HepG2 (cell line): ENCODE measurements around the gene LRRC42. TPM values are rescaled to one million over a fixed set of nuclear protein-coding genes. Genes with fewer than 3 reads are reported as not detected.

ENCODE experiments used
- CREB1 ChIP-seq, 2 experiments: fragments of 450-650 bp in 1 of 2; IDR thresholded peaks; 2 replicates each; pipeline ENCODE4 v1.6.1; 2016 to 2017; ENCODE audit warnings: control low read depth in 1 of 2, mild to moderate bottlenecking in 1 of 2, missing compliant biosample characterization in 1 of 2, missing genetic modification characterization in 1 of 2
- EP300 ChIP-seq, 3 experiments: sonication (generic) in 1 of 3; formaldehyde crosslinking in 1 of 3; IDR thresholded peaks; 2 replicates each; pipeline versions ENCODE4 v1.5.1 to v1.6.1; 2011 to 2020; ENCODE audit warnings: low read depth in 2 of 3, low read length in 2 of 3, borderline replicate concordance in 1 of 3, improper control_type of control experiment in 1 of 3, mild to moderate bottlenecking in 1 of 3, missing genetic modification reagents in 1 of 3, moderate library complexity in 1 of 3
- FOXA3 ChIP-seq: IDR thresholded peaks from 2 replicates; pipeline ENCODE4 v1.6.1; 2016; ENCODE audit warnings: missing genetic modification reagents, missing compliant biosample characterization
- HMG20A ChIP-seq: IDR thresholded peaks from 2 replicates; pipeline ENCODE4 v1.6.1; 2016; ENCODE audit warnings: borderline replicate concordance
- HOXA3 ChIP-seq: sonication (generic); formaldehyde crosslinking; IDR thresholded peaks from 2 replicates; pipeline ENCODE4 v1.5.0; 2020; ENCODE audit warnings: missing genetic modification reagents
- MIXL1 ChIP-seq: IDR thresholded peaks from 2 replicates; pipeline ENCODE4 v1.6.1; 2016
- NCOA2 ChIP-seq: sonication (generic); formaldehyde crosslinking; IDR thresholded peaks from 2 replicates; pipeline ENCODE4 v1.8.0; 2022; ENCODE audit warnings: inconsistent platforms
- PHF5A ChIP-seq: IDR thresholded peaks from one replicate; pipeline ENCODE4 v1.6.1; 2018; ENCODE audit warnings: low read depth, missing genetic modification reagents; ENCODE audit not compliant: unreplicated experiment
- REPIN1 ChIP-seq: sonication (generic); formaldehyde crosslinking; IDR thresholded peaks from 2 replicates; pipeline ENCODE4 v1.8.0; 2022; ENCODE audit warnings: missing genetic modification reagents, low read depth, mild to moderate bottlenecking, borderline replicate concordance
- RXRB ChIP-seq: IDR thresholded peaks from 2 replicates; pipeline ENCODE4 v1.6.1; 2016; ENCODE audit warnings: borderline replicate concordance, missing genetic modification reagents, missing compliant biosample characterization
- SETDB1 ChIP-seq: sonication (generic); formaldehyde crosslinking; IDR thresholded peaks from 2 replicates; pipeline ENCODE4 v1.5.1; 2020; ENCODE audit warnings: missing genetic modification reagents, mild to moderate bottlenecking, borderline replicate concordance
- SMARCE1 ChIP-seq: fragments of 450-650 bp; IDR thresholded peaks from 2 replicates; pipeline ENCODE4 v1.6.1; 2017; ENCODE audit warnings: borderline replicate concordance
- SOX5 ChIP-seq: IDR thresholded peaks from 2 replicates; pipeline ENCODE4 v1.6.1; 2016; ENCODE audit warnings: borderline replicate concordance
- SOX6 ChIP-seq, 2 experiments: fragments of 450-650 bp in 1 of 2; sonication (generic) in 1 of 2; formaldehyde crosslinking in 1 of 2; IDR thresholded peaks; 2 replicates each; pipeline versions ENCODE4 v1.4.0 to v1.6.1; 2017 to 2020; ENCODE audit warnings: antibody characterized with exemption in 1 of 2, mild to moderate bottlenecking in 1 of 2, missing genetic modification reagents in 1 of 2
- SYNCRIP ChIP-seq: fragments of 200-400 bp; formaldehyde crosslinking; IDR thresholded peaks from 2 replicates; pipeline ENCODE4 v1.6.1; 2018; ENCODE audit warnings: mild to moderate bottlenecking, low read depth, low read length; ENCODE audit not compliant: insufficient read depth
- TBX2 ChIP-seq: sonication (generic); formaldehyde crosslinking; IDR thresholded peaks from 2 replicates; pipeline ENCODE4 v1.5.0; 2020; ENCODE audit warnings: missing genetic modification reagents, mild to moderate bottlenecking, borderline replicate concordance
- ZBTB7B ChIP-seq: sonication (generic); formaldehyde crosslinking; IDR thresholded peaks from 2 replicates; pipeline ENCODE4 v1.4.0; 2020; ENCODE audit warnings: missing genetic modification reagents
- ZNF205 ChIP-seq: IDR thresholded peaks from 2 replicates; pipeline ENCODE4 v1.6.1; 2018; ENCODE audit warnings: missing biosample characterization, missing genetic modification reagents
- ZNF460 ChIP-seq: sonication (generic); formaldehyde crosslinking; IDR thresholded peaks from 2 replicates; pipeline ENCODE4 v1.5.1; 2020; ENCODE audit warnings: missing genetic modification reagents, mild to moderate bottlenecking, borderline replicate concordance
- ZNF570 ChIP-seq: sonication (generic); formaldehyde crosslinking; IDR thresholded peaks from 2 replicates; pipeline ENCODE4 v1.4.0; 2020; ENCODE audit warnings: mild to moderate bottlenecking, missing genetic modification reagents, borderline replicate concordance
- ZNF589 ChIP-seq: sonication (generic); formaldehyde crosslinking; conservative IDR thresholded peaks from 2 replicates; pipeline ENCODE4 v1.8.0; 2022; ENCODE audit warnings: mild to moderate bottlenecking, moderate library complexity, missing genetic modification reagents
- ZNF883 ChIP-seq: sonication (generic); formaldehyde crosslinking; IDR thresholded peaks from 2 replicates; pipeline ENCODE4 v1.5.1; 2020; ENCODE audit warnings: mild to moderate bottlenecking, missing genetic modification reagents; ENCODE audit errors: not compliant biosample characterization
- polyA plus RNA-seq, 8 experiments: library from polyadenylated mRNA; depleted of rRNA in 3 of 8; stranded (reverse) in 7 of 8; unstranded in 1 of 8; fragments of >200 nt; fragmentation: Illumina TruSeq in 4 of 8; extraction: Trizol in 4 of 8; gene quantifications; 2 replicates each; pipeline versions ENCODE4 v1.2.1 to v1.2.3, GENCODE V29; 2011 to 2016; ENCODE audit warnings: low read depth in 4 of 8, missing spikeins in 1 of 8, mixed read lengths in 1 of 8; ENCODE audit not compliant: insufficient read depth in 1 of 8
- total RNA-seq, 5 experiments: library from RNA; depleted of rRNA; stranded (reverse); fragments of >200 nt; fragmentation: Illumina TruSeq; extraction: Trizol; gene quantifications; 2 replicates each; pipeline ENCODE4 v1.2.3, GENCODE V29; 2016; ENCODE audit warnings: low read depth in 1 of 5
- TF ChIP-seq, protein P1 (sequence below): sonication (generic); formaldehyde crosslinking; IDR thresholded peaks from 2 replicates; pipeline ENCODE4 v1.8.1; 2022; ENCODE audit warnings: mild to moderate bottlenecking, missing genetic modification reagents
- TF ChIP-seq, protein P2 (sequence below): IDR thresholded peaks from 2 replicates; pipeline ENCODE4 v1.4.0; 2020; ENCODE audit warnings: mild to moderate bottlenecking, missing genetic modification reagents

Gene LRRC42
- total and polyA plus RNA-seq, 2 of the 13 experiments (the other 11 are each of a cell fraction or from before 2014, with no cell fraction given) = 30.6 to 43.6 TPM

DNA sequence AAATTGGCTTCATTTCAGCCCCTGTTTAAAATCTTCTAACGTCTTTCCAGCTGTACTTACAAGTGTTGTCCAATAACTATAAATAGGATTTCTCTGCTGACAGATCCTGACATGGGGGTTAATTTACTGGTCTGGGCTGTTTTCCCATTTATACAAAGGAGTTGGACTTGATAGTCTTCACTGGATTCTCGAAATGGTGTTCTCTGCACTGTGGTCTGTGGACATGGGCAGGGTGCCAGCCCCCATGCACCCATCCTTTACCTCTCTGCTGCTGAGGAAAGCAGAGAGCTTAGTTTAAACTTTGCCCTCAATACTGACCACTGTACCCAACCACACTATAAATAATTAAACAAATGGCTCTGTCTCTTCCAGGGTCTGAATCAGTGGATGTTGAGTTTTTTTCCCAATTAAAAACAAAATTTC is 46.9 kb upstream of the LRRC42 start (continued):
- TF ChIP-seq EP300 (IDR thresholded peaks at IDR 0.05; ENCODE audit: low read depth in 2 of 2, low read length in 2 of 2) = peak in 1 of 2 experiments; percentile 70; a peak in 1 of 4 replicates
- TF ChIP-seq EP300 (CRISPR knock-in tag; IDR thresholded peaks at IDR 0.05; ENCODE audit: borderline replicate concordance) = no peak
- no peak for TF ChIP-seq ZNF883 (CRISPR knock-in tag)
- no peak for TF ChIP-seq CREB1 (IDR thresholded peaks at IDR 0.05)
- TF ChIP-seq CREB1 (CRISPR knock-in tag; IDR thresholded peaks at IDR 0.05) = peak; percentile 24; the same call in 1 of the 2 replicates
- no peak for TF ChIP-seq SETDB1
- peak; percentile 67; the same call in 1 of the 2 replicates for TF ChIP-seq MIXL1 (CRISPR knock-in tag)
- TF ChIP-seq ZNF205 (CRISPR knock-in tag) = peak; percentile 92
- TF ChIP-seq SOX6 (IDR thresholded peaks at IDR 0.05) = no peak
- TF ChIP-seq SOX6 (CRISPR knock-in tag; IDR thresholded peaks at IDR 0.05) = peak; percentile 30; the same call in 1 of the 2 replicates
- TF ChIP-seq ZNF589 = peak; percentile 37; the same call in 1 of the 2 replicates
- TF ChIP-seq SOX5 = peak; percentile 48; the same call in 1 of the 2 replicates
- TF ChIP-seq HOXA3 (CRISPR knock-in tag) = peak; percentile 57
- TF ChIP-seq NCOA2 (CRISPR knock-in tag) = 0 out of 2 replicates have a peak, but pooled peaks have one; percentile 47
- 0 out of 2 replicates have a peak, but pooled peaks have one; percentile 41 for TF ChIP-seq REPIN1
- TF ChIP-seq, protein P1, sequence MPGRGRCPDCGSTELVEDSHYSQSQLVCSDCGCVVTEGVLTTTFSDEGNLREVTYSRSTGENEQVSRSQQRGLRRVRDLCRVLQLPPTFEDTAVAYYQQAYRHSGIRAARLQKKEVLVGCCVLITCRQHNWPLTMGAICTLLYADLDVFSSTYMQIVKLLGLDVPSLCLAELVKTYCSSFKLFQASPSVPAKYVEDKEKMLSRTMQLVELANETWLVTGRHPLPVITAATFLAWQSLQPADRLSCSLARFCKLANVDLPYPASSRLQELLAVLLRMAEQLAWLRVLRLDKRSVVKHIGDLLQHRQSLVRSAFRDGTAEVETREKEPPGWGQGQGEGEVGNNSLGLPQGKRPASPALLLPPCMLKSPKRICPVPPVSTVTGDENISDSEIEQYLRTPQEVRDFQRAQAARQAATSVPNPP (CRISPR knock-in tag) = no peak
- peak; percentile 46; the same call in 1 of the 2 replicates for TF ChIP-seq TBX2 (CRISPR knock-in tag)
- peak; percentile 39; the same call in 1 of the 2 replicates for TF ChIP-seq ZBTB7B
- TF ChIP-seq, protein P2, sequence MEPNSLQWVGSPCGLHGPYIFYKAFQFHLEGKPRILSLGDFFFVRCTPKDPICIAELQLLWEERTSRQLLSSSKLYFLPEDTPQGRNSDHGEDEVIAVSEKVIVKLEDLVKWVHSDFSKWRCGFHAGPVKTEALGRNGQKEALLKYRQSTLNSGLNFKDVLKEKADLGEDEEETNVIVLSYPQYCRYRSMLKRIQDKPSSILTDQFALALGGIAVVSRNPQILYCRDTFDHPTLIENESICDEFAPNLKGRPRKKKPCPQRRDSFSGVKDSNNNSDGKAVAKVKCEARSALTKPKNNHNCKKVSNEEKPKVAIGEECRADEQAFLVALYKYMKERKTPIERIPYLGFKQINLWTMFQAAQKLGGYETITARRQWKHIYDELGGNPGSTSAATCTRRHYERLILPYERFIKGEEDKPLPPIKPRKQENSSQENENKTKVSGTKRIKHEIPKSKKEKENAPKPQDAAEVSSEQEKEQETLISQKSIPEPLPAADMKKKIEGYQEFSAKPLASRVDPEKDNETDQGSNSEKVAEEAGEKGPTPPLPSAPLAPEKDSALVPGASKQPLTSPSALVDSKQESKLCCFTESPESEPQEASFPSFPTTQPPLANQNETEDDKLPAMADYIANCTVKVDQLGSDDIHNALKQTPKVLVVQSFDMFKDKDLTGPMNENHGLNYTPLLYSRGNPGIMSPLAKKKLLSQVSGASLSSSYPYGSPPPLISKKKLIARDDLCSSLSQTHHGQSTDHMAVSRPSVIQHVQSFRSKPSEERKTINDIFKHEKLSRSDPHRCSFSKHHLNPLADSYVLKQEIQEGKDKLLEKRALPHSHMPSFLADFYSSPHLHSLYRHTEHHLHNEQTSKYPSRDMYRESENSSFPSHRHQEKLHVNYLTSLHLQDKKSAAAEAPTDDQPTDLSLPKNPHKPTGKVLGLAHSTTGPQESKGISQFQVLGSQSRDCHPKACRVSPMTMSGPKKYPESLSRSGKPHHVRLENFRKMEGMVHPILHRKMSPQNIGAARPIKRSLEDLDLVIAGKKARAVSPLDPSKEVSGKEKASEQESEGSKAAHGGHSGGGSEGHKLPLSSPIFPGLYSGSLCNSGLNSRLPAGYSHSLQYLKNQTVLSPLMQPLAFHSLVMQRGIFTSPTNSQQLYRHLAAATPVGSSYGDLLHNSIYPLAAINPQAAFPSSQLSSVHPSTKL (CRISPR knock-in tag) = peak; percentile 65
- TF ChIP-seq SYNCRIP = no peak
- no peak for TF ChIP-seq SMARCE1
- TF ChIP-seq HMG20A (CRISPR knock-in tag) = peak; percentile 42; the same call in 1 of the 2 replicates
- no peak for TF ChIP-seq ZNF460 (CRISPR knock-in tag)
- no peak for TF ChIP-seq ZNF570 (CRISPR knock-in tag)
- peak; percentile 82 for TF ChIP-seq RXRB (CRISPR knock-in tag)
- TF ChIP-seq PHF5A = peak; percentile 44
- TF ChIP-seq FOXA3 (CRISPR knock-in tag) = peak; percentile 62
